Activated naive CD4-positive, alpha-beta T cell treated with anti-CD3 and anti-CD28 coated beads, Interleukin-2, amount 10 ng/mL, durations not matched to agents 7 days and 5 days (primary cell): Measurements from ENCODE around the gene TSTD1.
"Not testable (repeated sequence)": the region's sequence is repeated elsewhere in the genome, so short reads cannot be mapped to it uniquely, and the experiment has no call there.

Source experiments
- CTCF ChIA-PET: fragments of 350-600 bp; sonication (Branson Sonifier 250); formaldehyde crosslinking; loops from one replicate; lab custom pipeline; 2021; ENCODE audit warnings: antibody characterized with exemption; lab: Charles Lee
- DNase-seq: peaks from one replicate; pipeline ENCODE4 v3.0.0-alpha.2; 2020
- H3K27ac Mint-ChIP-seq: one replicate; pipeline ENCODE4 v1.8.0; 2021; ENCODE audit warnings: mild to moderate bottlenecking, moderate library complexity, mixed read lengths
- H3K27me3 Mint-ChIP-seq: one replicate; pipeline ENCODE4 v1.8.0; 2021; ENCODE audit warnings: mild to moderate bottlenecking, mixed read lengths
- H3K36me3 Mint-ChIP-seq: one replicate; pipeline ENCODE4 v1.8.0; 2021; ENCODE audit warnings: mixed read lengths
- H3K4me1 Mint-ChIP-seq: one replicate; pipeline ENCODE4 v1.8.0; 2021; ENCODE audit warnings: mixed read lengths
- H3K4me3 Mint-ChIP-seq: one replicate; pipeline ENCODE4 v1.8.0; 2021; ENCODE audit warnings: mild to moderate bottlenecking, moderate library complexity, mixed read lengths
- H3K9me3 Mint-ChIP-seq: one replicate; pipeline ENCODE4 v1.8.0; 2021; ENCODE audit warnings: mixed read lengths

Gene TSTD1

DNA sequence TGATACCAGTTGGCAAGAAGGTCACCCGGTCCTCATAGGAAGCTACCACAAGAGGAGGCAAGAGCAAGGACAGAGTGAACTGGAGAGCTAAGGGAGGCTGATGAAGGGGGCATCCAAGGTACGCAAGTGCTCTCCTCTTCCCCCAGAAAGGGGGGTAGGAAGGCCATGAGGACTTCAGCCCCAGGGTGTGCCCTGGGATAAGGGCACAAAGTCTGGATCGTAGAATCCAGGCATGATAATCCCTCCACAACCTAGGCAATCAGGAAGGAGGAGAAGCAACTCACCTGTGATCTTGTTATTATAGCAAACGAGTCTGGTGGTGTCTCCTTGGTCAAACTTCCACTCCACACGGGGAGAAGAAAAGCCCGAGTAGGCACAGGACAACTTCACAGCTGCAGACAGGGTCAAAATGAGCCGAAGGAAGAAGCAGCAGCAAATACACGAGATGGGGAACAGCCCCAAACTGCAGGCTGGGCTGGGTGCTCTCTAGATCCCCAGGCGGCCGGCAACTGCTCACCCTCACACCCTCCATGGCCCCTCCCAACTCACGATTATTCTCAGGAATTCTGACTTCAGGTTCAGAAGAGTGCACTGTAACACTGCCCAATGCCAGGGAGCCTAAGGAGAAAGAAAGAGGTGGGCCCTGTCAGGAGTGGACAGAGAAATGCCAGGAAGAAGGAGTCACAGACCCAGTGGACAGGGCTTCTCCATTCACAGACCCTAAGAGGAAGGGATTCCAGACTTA lies 37.9 kb downstream of the TSTD1 start:
- H3K4me3 Mint-ChIP-seq: no peak overlapping the region
- no peak overlapping the region for H3K27ac Mint-ChIP-seq
- DNase-seq: no peak
- H3K36me3 Mint-ChIP-seq: peaks cover 12% of the 10 kb centered on the region
- H3K27me3 Mint-ChIP-seq: no peaks in the 10 kb centered on the region
- H3K9me3 Mint-ChIP-seq: no peaks in the 10 kb centered on the region
- CTCF ChIA-PET: interaction anchor here (1.3 to 1.9 kb wide), 3 partner anchors 11 to 97 kb away, joined by 4 to 8 read pairs (median 7); no protein-coding TSS in a partner anchor
- peaks cover 5% of the 10 kb centered on the region for H3K4me1 Mint-ChIP-seq

GRCh38 chr1:160999376-160999775 lies 39.4 kb downstream of the TSTD1 start:
- no peak overlapping the region for H3K27ac Mint-ChIP-seq
- no peak overlapping the region for H3K4me3 Mint-ChIP-seq
- H3K9me3 Mint-ChIP-seq: no peaks in the 10 kb centered on the region

DNA sequence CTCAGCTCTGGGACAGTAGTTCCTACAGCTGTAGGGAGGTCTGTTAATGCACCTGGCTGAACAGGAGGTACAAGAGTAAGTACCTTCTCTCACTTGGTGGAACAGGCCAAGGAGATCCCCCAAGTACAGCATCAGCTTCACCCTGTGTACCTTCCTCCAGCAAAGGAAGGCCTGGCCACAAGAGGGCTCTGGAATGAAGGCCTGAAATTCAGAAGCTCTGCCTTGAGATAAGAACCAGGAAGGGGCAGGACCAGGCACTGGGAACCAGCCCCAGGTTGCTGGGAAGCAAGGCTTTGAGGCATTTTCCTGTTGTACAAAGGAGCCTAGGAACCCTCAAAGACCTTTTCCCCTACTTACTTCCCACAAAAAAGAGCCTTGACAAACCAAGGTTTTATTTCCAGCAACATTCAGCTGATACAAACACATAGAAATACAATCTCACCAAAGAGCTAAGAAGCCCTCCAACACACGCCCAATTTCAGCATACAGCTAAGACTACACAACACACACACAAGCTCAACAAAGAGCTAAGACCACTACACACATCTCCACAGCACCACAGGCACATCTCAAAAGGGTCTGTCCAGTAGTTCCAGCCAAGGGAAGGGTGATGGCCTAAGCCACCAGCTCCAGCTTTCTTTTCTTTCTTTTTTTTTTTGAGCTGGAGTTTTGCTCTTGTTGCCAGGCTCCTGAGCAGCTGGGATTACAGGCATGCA lies 41.3 kb downstream of the TSTD1 start:
- Mint-ChIP-seq H3K4me1 (peaks cover 5% of the 10 kb centered on the region), H3K36me3 (peaks cover 12% of the 10 kb centered on the region), H3K27ac (peak overlapping the region; percentile 12), H3K27me3 (no peaks in the 10 kb centered on the region), H3K4me3 (no peak overlapping the region), H3K9me3 (no peaks in the 10 kb centered on the region)
- peak; percentile 67 for DNase-seq
- CTCF ChIA-PET: interaction anchor here (0.8 to 6.0 kb wide), 27 partner anchors 8 to 317 kb away, joined by 3 to 78 read pairs (median 4); partner anchors contain the start of genes ARHGAP30, DEDD, F11R and ITLN2

More at GRCh38 chr1:160999376-160999775, 39.4 kb downstream of the TSTD1 start:
- H3K27me3 Mint-ChIP-seq: no peaks in the 10 kb centered on the region
- H3K4me1 Mint-ChIP-seq: peaks cover 5% of the 10 kb centered on the region
- CTCF ChIA-PET: interaction anchor here (0.7 to 2.7 kb wide), 6 partner anchors 8 to 98 kb away, joined by 3 to 37 read pairs (median 6); partner anchors contain the start of genes TSTD1 and USF1
- DNase-seq: no peak
- H3K36me3 Mint-ChIP-seq: peaks cover 12% of the 10 kb centered on the region

DNA sequence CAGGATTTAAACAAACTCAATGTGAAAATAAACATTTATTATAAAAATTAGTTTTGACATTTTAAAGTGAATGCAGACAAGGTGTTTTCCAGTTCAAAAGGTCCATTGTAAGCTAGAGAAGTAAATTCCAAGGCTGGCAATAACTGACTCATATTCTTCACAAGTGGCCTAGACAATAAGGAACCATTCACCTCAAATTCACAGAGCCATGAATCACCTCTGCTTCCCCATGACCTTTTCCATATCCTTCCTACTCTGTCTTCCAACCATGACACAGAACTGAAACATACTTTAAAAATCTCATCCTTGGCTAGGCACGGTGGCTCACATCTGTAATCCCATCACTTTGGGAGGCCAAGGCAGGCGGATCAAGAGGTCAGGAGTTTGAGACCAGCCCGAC lies 42.6 kb downstream of the TSTD1 start:
- CTCF ChIA-PET: interaction anchor here (1.1 to 6.0 kb wide), 5 partner anchors 8 to 137 kb away, joined by 3 to 78 read pairs (median 19); partner anchors contain the start of genes F11R and KLHDC9
- Mint-ChIP-seq H3K27ac (no peak overlapping the region), H3K4me1 (peaks cover 5% of the 10 kb centered on the region), H3K4me3 (no peak overlapping the region), H3K36me3 (peaks cover 12% of the 10 kb centered on the region), H3K9me3 (no peaks in the 10 kb centered on the region), H3K27me3 (no peaks in the 10 kb centered on the region)
- DNase-seq: no peak

GRCh38 chr1:160993544-160994193 lies 45.1 kb downstream of the TSTD1 start:
- Mint-ChIP-seq H3K27ac (no peak overlapping the region), H3K4me1 (peaks cover 13% of the 10 kb centered on the region), H3K9me3 (no peaks in the 10 kb centered on the region), H3K27me3 (no peaks in the 10 kb centered on the region), H3K36me3 (peaks cover 2% of the 10 kb centered on the region), H3K4me3 (no peak overlapping the region)
- CTCF ChIA-PET: interaction anchor here (1.0 to 6.0 kb wide), 2 partner anchors 77 to 105 kb away, joined by 3 to 78 read pairs; partner anchors contain the start of genes ARHGAP30 and KLHDC9
- DNase-seq: no peak

DNA sequence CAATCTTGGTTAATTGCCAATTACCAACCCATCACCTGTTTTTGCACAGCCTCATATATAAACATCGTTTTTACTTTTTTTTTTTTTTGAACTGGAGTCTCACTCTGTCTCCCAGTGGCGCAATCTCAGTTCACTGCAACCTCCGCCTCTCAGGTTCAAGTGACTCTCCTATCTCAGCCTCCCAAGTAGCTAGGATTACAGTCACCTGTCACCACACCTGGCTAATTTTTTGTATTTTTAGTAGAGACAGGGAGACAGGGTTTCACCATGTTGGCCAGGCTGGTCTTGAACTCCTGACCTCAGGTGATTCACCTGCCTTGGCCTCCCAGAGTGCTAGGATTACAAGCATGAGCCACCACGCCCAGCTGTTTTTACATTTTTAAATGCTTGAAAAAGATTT lies 46.7 kb downstream of the TSTD1 start:
- H3K9me3 Mint-ChIP-seq, DNase-seq, H3K4me3 Mint-ChIP-seq, H3K27ac Mint-ChIP-seq, H3K36me3 Mint-ChIP-seq, H3K4me1 Mint-ChIP-seq: not testable (repeated sequence)
- peaks cover 10% of the 10 kb centered on the region for H3K27me3 Mint-ChIP-seq
- CTCF ChIA-PET: interaction anchor here (0.6 to 2.3 kb wide), 4 partner anchors 8 to 266 kb away, joined by 3 to 5 read pairs (median 4); no protein-coding TSS in a partner anchor
